ENCODE data around the gene LRRC37A.
"Not testable (repeated sequence)": the region's sequence is repeated elsewhere in the genome, so short reads cannot be mapped to it uniquely, and the experiment has no call there.

Gene LRRC37A

GRCh38 chr17:46367520-46367919 lies 72.6 kb downstream of the LRRC37A start:
- H3K4me3 Mint-ChIP-seq; H3K36me3 Mint-ChIP-seq (ENCODE audit: low read depth); H3K9me3 Mint-ChIP-seq; DNase-seq; H3K27ac Mint-ChIP-seq; H3K27me3 Mint-ChIP-seq (ENCODE audit: low read depth, poor library complexity); H3K4me1 Mint-ChIP-seq: not testable (repeated sequence)

GRCh38 chr17:46372236-46373229 lies 77.6 kb downstream of the LRRC37A start:
- H3K27me3 Mint-ChIP-seq (ENCODE audit: low read depth, poor library complexity); H3K27ac Mint-ChIP-seq; H3K36me3 Mint-ChIP-seq (ENCODE audit: low read depth); DNase-seq; H3K9me3 Mint-ChIP-seq; H3K4me3 Mint-ChIP-seq; H3K4me1 Mint-ChIP-seq: not testable (repeated sequence)

GRCh38 chr17:46373418-46373817 lies 78.5 kb downstream of the LRRC37A start:
- H3K9me3 Mint-ChIP-seq; H3K36me3 Mint-ChIP-seq (ENCODE audit: low read depth); H3K27me3 Mint-ChIP-seq (ENCODE audit: low read depth, poor library complexity); DNase-seq; H3K4me1 Mint-ChIP-seq; H3K4me3 Mint-ChIP-seq; H3K27ac Mint-ChIP-seq: not testable (repeated sequence)

GRCh38 chr17:46383118-46383517 lies 88.2 kb downstream of the LRRC37A start:
- DNase-seq; H3K4me3 Mint-ChIP-seq; H3K36me3 Mint-ChIP-seq (ENCODE audit: low read depth); H3K27ac Mint-ChIP-seq; H3K9me3 Mint-ChIP-seq; H3K27me3 Mint-ChIP-seq (ENCODE audit: low read depth, poor library complexity); H3K4me1 Mint-ChIP-seq: not testable (repeated sequence)

DNA sequence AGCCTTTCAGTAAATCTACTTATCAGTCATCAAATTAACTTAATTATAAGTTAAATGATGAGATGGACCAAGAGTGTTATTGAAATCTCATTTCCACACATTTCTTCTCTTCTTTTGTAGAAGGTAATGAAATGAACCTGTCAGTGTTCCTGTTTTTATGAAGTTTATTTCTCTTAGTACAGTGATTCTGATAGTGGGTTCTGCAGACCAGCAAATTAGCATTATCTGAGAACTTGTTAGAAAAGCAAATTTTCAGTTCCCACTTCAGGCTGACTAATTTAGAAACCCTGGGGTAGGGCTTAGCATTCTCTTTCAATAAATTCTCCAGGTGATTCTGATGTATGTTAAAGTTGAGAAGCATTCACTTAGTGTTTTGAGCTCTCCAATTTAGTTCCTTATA lies 90.6 kb downstream of the LRRC37A start:
- H3K27me3 Mint-ChIP-seq (ENCODE audit: low read depth, poor library complexity); DNase-seq; H3K4me1 Mint-ChIP-seq; H3K27ac Mint-ChIP-seq; H3K36me3 Mint-ChIP-seq (ENCODE audit: low read depth); H3K9me3 Mint-ChIP-seq; H3K4me3 Mint-ChIP-seq: not testable (repeated sequence)

Data from nephron progenitor cell (in vitro differentiated cells).